ENCODE measurements around the gene ANO7. TPM values are rescaled to one million over a fixed set of nuclear protein-coding genes. Genes with fewer than 3 reads are reported as not detected.

Gene ANO7
- total RNA-seq, 1 experiment from 2014 or later: 6.9 TPM

GRCh38 chr2:241155936-241156335 is 32.5 kb upstream of the ANO7 start:
- H3K9me3 ChIP-seq (ENCODE audit: control insufficient read depth, insufficient read depth, low read depth, low read length): no peaks in the 10 kb centered on the region
- POLR2A ChIA-PET: interaction anchor here (0.6 kb wide), 1 partner anchor 27 kb away, joined by 3 read pairs; no protein-coding TSS in a partner anchor
- in situ Hi-C loops (cut with HindIII; ENCODE audit: low pct_unique_long_range_greater_than_20kb, low sequenced_read_pairs): no loop called here

DNA sequence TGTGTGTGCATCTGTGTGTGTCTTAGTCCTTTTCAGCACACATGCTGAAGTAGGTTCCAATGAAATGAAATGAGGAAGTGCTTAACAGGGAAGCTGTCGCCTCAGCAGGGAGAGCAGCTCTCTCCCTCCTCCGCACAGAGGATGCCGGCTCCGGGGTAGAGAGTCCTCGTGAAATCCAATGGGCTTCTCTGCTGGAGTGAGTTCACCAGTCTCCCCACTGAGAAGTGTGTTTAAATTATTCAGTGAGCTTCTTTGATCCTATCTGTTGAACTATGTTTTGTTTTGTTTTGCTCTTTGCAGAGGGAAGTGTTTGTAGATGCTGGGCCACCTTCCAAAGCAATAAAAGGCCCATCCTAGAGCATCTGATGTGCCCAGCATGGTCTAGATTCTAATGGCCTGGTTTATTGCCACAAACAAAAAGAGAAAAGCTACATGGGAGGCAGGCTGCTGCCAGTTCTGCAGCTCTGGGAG is 31.5 kb upstream of the ANO7 start:
- Histone ChIP-seq H3K4me1 (ENCODE audit: control insufficient read depth, insufficient read depth, low read length) (peaks cover under 1% of the 10 kb centered on the region; the same call in 1 of the 2 replicates), H3K4me3 (ENCODE audit: low read depth in 2 of 2, low read length in 2 of 2) (no peak overlapping the region), H3K9me3 (ENCODE audit: control insufficient read depth, insufficient read depth, low read depth, low read length) (no peaks in the 10 kb centered on the region), H3K27ac (ENCODE audit: low read length) (no peak overlapping the region), H3K27me3 (ENCODE audit: control insufficient read depth, insufficient read depth, low read length) (no peaks in the 10 kb centered on the region), H3K36me3 (ENCODE audit: control insufficient read depth, insufficient read depth, low read length) (0 out of 2 replicates have a peak, but pooled peaks cover 4% of the 10 kb centered on the region)
- no peak for ATAC-seq
- POLR2A ChIA-PET: interaction anchor here (0.6 kb wide), 1 partner anchor 100 kb away, joined by 3 read pairs; no protein-coding TSS in a partner anchor
- BruUV-seq (replicated peaks): no TSS peak
- no peak for DNase-seq (ENCODE audit: low read depth, low spot score)
- CTCF ChIA-PET: no interaction called here
- intact Hi-C loops (cut with micrococcal nuclease; ENCODE audit: unreplicated experiment): no loop called here
- in situ Hi-C loops (cut with HindIII; ENCODE audit: low pct_unique_long_range_greater_than_20kb, low sequenced_read_pairs): no loop called here
- TF ChIP-seq POLR2AphosphoS5 (IDR thresholded peaks at IDR 0.05; ENCODE audit: low read depth, low read length) (no peak), SIN3A (IDR thresholded peaks at IDR 0.05; ENCODE audit: borderline replicate concordance, insufficient read depth, low read depth, low read length) (no peak), TCF7L2 (IDR thresholded peaks at IDR 0.05; ENCODE audit: low read depth, low read length) (no peak)
- TF ChIP-seq, protein P1, sequence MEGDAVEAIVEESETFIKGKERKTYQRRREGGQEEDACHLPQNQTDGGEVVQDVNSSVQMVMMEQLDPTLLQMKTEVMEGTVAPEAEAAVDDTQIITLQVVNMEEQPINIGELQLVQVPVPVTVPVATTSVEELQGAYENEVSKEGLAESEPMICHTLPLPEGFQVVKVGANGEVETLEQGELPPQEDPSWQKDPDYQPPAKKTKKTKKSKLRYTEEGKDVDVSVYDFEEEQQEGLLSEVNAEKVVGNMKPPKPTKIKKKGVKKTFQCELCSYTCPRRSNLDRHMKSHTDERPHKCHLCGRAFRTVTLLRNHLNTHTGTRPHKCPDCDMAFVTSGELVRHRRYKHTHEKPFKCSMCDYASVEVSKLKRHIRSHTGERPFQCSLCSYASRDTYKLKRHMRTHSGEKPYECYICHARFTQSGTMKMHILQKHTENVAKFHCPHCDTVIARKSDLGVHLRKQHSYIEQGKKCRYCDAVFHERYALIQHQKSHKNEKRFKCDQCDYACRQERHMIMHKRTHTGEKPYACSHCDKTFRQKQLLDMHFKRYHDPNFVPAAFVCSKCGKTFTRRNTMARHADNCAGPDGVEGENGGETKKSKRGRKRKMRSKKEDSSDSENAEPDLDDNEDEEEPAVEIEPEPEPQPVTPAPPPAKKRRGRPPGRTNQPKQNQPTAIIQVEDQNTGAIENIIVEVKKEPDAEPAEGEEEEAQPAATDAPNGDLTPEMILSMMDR (IDR thresholded peaks at IDR 0.05): no peak
- TF ChIP-seq, protein P2, sequence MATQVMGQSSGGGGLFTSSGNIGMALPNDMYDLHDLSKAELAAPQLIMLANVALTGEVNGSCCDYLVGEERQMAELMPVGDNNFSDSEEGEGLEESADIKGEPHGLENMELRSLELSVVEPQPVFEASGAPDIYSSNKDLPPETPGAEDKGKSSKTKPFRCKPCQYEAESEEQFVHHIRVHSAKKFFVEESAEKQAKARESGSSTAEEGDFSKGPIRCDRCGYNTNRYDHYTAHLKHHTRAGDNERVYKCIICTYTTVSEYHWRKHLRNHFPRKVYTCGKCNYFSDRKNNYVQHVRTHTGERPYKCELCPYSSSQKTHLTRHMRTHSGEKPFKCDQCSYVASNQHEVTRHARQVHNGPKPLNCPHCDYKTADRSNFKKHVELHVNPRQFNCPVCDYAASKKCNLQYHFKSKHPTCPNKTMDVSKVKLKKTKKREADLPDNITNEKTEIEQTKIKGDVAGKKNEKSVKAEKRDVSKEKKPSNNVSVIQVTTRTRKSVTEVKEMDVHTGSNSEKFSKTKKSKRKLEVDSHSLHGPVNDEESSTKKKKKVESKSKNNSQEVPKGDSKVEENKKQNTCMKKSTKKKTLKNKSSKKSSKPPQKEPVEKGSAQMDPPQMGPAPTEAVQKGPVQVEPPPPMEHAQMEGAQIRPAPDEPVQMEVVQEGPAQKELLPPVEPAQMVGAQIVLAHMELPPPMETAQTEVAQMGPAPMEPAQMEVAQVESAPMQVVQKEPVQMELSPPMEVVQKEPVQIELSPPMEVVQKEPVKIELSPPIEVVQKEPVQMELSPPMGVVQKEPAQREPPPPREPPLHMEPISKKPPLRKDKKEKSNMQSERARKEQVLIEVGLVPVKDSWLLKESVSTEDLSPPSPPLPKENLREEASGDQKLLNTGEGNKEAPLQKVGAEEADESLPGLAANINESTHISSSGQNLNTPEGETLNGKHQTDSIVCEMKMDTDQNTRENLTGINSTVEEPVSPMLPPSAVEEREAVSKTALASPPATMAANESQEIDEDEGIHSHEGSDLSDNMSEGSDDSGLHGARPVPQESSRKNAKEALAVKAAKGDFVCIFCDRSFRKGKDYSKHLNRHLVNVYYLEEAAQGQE (IDR thresholded peaks at IDR 0.05; ENCODE audit: insufficient read depth in 1 of 2, low read depth in 2 of 2, low read length in 1 of 2): no peak

More at GRCh38 chr2:241155936-241156335, 32.5 kb upstream of the ANO7 start:
- H3K4me1 ChIP-seq (ENCODE audit: control insufficient read depth, insufficient read depth, low read length): peaks cover 9% of the 10 kb centered on the region
- 0 out of 2 replicates have a peak, but pooled peaks cover 4% of the 10 kb centered on the region for H3K36me3 ChIP-seq (ENCODE audit: control insufficient read depth, insufficient read depth, low read length)
- DNase-seq (ENCODE audit: low read depth, low spot score) (no peak), ATAC-seq (no peak)
- no TSS peak for BruUV-seq (replicated peaks)
- CTCF ChIA-PET: no interaction called here
- intact Hi-C loops (cut with micrococcal nuclease; ENCODE audit: unreplicated experiment): no loop called here
- no peak overlapping the region for H3K27ac ChIP-seq (ENCODE audit: low read length)
- no peaks in the 10 kb centered on the region for H3K27me3 ChIP-seq (ENCODE audit: control insufficient read depth, insufficient read depth, low read length)
- no peak for TF ChIP-seq SIN3A (IDR thresholded peaks at IDR 0.05; ENCODE audit: borderline replicate concordance, insufficient read depth, low read depth, low read length)
- no peak overlapping the region for H3K4me3 ChIP-seq (ENCODE audit: low read depth in 2 of 2, low read length in 2 of 2)

- ChIA-PET CTCF (no interaction called here), POLR2A (no interaction called here)
- Histone ChIP-seq H3K4me3 (ENCODE audit: low read depth in 2 of 2, low read length in 2 of 2) (no peak overlapping the region), H3K36me3 (ENCODE audit: control insufficient read depth, insufficient read depth, low read length) (0 out of 2 replicates have a peak, but pooled peaks cover 4% of the 10 kb centered on the region), H3K4me1 (ENCODE audit: control insufficient read depth, insufficient read depth, low read length) (no peaks in the 10 kb centered on the region), H3K27me3 (ENCODE audit: control insufficient read depth, insufficient read depth, low read length) (no peaks in the 10 kb centered on the region), H3K9me3 (ENCODE audit: control insufficient read depth, insufficient read depth, low read depth, low read length) (no peaks in the 10 kb centered on the region), H3K27ac (ENCODE audit: low read length) (no peak overlapping the region)
- TF ChIP-seq TCF7L2 (IDR thresholded peaks at IDR 0.05; ENCODE audit: low read depth, low read length) (no peak), POLR2AphosphoS5 (IDR thresholded peaks at IDR 0.05; ENCODE audit: low read depth, low read length) (no peak), SIN3A (IDR thresholded peaks at IDR 0.05; ENCODE audit: borderline replicate concordance, insufficient read depth, low read depth, low read length) (no peak)
- TF ChIP-seq, protein P1 (IDR thresholded peaks at IDR 0.05): no peak
- TF ChIP-seq, protein P2 (IDR thresholded peaks at IDR 0.05; ENCODE audit: insufficient read depth in 1 of 2, low read depth in 2 of 2, low read length in 1 of 2): no peak
- no TSS peak for BruUV-seq (replicated peaks)
- DNase-seq (ENCODE audit: low read depth, low spot score) (no peak), ATAC-seq (no peak)
- in situ Hi-C loops (cut with HindIII; ENCODE audit: low pct_unique_long_range_greater_than_20kb, low sequenced_read_pairs): no loop called here
- intact Hi-C loops (cut with micrococcal nuclease; ENCODE audit: unreplicated experiment): no loop called here
Measured at GRCh38 chr2:241157841-241158545, 30.5 kb upstream of the ANO7 start.
